ENCODE measurements around the gene GPS1. TPM values are rescaled to one million over a fixed set of nuclear protein-coding genes. Genes with fewer than 3 reads are reported as not detected.
A peak's percentile ranks its signal among the peaks of the same experiment; 100 is the strongest.

The GPS1 gene
- 123 TPM for polyA plus RNA-seq (2012; ENCODE audit: insufficient read depth, insufficient read length)

- H3K4me3 ChIP-seq (ENCODE audit: low read length): peak within 1 kb of the TSS; percentile 81
- peak; percentile 38 for DNase-seq (ENCODE audit: low read depth, low spot score)
These were observed at the start of gene GPS1, which contains the start of gene RFNG for GRCh38 chr17:82051776-82052637. GPS1 (plus strand) TSS chr17:82051898; CDS start chr17:82051932, 34 bp downstream. RFNG (minus strand) TSS chr17:82051811; CDS start chr17:82051766, 45 bp downstream.

DNA sequence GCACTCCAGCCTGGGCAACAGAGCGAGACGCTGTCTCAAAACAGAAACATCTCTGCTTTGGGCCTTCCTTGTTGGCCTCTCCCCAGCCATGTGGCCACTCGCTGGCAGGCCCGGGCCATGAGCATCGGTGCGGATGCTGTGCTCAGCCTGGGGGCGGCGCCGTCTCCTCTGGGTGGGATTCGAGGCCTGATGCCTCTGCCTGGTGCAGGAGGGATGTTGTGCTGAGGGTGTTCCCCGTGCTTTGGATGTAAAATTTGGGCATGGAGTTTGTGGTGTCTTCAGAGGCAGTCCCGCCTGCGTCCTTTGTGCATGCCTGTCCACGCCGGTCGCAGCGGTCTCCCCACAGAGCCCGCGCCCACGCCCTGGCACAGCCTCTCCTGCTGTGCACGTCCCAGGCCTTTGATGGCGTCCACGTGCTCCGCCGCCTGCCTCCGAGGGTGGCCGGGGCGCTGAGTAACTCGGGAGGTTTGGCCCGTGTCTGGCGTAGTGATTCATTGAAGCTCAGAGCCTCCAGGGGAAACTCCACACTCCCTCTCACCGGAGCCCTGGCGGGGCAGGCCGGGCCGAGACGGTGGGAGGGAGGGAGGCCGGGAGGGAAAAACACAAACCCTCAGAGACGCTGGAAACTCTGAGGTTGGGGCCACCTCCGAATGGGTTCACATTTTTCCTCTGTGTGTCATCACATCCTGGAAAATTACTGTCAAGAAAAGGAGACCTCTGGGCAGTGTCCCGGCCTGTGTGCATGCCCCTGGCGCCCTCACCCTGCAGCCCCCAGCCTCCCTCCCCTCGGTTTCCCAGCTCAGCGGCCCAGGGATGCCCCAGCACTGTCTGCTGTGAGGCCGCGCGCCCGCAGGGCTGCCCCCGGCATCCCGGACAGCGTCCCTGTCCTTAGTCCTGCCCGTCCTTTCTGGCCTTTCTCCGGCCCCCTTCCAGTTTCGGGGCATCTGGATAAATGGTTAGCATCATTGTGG, 48.0 kb upstream of the GPS1 start:
- no peak overlapping the region for H3K4me3 ChIP-seq (ENCODE audit: low read length)
- no peak for DNase-seq (ENCODE audit: low read depth, low spot score)

DNA sequence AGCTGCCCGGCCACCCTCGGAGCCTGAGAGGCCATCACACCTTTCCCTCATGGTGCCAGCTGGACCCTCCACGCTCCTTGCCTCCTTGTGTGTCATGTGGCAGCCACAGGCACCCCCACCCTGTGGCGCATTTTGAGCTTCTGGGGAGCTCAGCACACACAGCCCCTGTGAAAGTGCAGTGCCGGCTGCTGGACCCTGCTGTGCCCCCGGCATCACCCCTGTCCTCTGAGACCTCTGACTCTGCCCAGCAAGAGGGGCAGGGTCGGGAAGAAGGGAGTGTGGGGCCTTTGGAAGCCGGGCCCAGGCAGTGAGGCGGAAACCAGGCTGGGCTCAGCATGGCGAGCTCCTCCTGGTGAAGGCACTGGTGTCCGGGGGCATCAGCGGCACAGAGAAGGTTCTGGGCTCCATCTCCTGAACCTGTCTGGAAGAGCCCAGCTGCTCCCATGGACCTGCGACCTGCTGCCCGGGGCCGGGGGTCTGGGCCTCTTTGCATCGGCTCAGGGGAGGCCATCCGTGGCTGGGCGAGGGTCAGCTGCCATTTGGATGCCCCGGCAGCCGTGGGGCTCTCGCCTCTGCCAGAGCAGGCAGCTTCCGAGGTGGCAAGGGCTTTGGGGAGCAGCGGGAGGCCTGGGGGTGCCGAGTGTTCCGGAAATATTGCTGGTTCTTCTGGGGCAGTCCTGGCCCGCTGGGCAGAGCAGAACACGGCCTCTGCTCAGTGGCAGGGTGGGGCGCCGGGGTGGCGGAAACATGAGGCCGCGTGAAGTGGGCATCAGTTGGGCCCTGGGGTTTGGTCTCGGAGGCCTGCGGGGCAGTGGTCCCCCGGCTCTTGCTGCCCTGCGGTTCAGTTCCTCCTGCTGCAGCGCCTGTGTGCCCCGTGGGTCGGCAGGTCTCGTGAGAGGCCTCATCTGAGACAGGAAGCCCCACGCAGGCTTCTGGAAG, 46.9 kb upstream of the GPS1 start:
- DNase-seq (ENCODE audit: low read depth, low spot score): no peak
- no peak overlapping the region for H3K4me3 ChIP-seq (ENCODE audit: low read length)

GRCh38 chr17:82005701-82006348, 45.9 kb upstream of the GPS1 start:
- DNase-seq (ENCODE audit: low read depth, low spot score): no peak
- H3K4me3 ChIP-seq (ENCODE audit: low read length): no peak overlapping the region

DNA sequence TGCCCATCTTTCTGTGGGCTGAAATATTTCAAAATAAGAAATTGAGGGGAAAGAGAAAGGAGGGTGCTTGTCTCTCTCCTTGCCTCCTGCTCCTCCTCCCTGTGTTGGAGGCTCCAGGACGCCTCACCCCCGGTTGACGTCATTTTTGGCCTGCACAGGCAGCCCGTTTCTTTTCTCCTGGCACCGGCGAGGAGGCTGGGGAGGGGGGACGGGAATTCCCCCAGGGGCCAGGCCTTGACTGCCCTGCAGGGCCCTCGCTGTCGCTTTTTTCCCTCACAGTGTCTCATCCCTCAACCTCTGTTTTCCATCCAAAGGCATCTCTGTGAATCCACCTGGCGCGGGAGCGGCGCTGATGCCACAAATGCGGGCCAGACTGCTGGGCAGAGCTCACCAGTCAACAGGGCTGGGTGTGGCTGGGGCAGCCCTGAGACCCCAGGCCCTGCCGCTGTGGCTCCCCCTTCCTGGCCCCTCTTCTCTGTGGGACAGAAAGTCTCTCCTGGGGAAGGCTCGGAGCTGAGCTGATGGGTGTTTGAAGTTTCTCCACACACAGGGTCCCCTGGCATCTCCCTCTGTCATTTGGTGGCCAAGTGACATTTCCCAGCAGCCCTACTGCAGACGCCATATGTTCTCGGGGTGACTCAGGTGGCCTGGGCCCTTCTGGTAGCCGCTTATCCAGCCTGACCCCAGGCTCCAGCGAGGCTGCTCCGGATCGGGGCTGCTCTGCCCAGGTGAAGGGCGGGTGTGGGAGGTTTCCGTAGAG, 45.0 kb upstream of the GPS1 start:
- DNase-seq (ENCODE audit: low read depth, low spot score): no peak
- H3K4me3 ChIP-seq (ENCODE audit: low read length): no peak overlapping the region

DNA sequence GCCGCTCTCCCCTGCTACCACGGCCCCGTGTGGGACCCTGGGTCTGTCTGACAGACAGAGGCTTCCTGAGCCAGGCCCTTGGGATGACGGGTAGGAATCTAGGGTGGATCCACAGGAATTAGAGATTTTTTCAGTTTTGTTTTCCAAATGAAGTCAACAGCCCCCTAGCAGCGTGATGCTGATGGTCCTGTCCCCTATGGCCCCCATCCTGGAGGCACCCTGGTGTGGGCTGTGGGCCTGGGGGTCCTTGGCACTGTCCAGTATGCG, 44.5 kb upstream of the GPS1 start:
- no peak overlapping the region for H3K4me3 ChIP-seq (ENCODE audit: low read length)
- DNase-seq (ENCODE audit: low read depth, low spot score): no peak

DNA sequence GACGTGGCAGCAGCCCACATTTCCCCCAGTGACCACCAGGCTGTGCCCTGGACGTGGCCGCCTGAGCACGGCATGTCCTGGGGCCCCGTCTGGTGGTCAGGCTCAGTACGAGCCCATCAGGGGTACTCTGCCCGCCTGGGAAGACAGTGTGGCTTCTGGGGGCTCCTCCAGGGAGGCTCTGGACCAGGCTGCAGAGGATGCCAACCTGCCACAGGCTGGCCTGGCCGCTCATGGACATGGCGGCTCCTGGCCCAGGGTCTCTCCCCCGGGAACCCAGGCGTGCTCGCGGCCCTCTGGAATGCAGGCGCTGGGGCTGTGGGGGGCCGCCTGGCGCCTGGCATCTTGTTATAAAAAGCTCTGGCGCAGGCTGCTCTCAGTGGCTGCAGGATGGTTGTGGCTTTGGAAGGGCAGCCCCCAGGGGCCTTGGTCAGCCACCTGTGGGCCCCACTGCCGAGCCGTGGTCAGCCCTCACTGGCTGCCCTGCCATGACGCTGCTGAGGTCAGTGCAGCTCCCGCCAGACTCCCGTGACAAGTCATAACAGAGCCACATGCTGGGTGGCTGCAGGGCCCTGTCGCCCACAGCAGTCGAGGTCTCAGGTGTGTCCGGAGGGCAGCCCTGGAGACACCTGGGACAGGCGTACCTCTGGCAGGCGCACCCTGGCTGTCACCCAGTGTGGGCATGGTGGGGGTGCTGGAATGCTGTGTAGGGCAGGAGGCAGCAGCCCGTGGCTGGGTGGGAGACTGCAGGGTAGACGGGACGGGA, 44.0 kb upstream of the GPS1 start:
- H3K4me3 ChIP-seq (ENCODE audit: low read length): no peak overlapping the region
- DNase-seq (ENCODE audit: low read depth, low spot score): no peak

GRCh38 chr17:82008258-82008940, 43.3 kb upstream of the GPS1 start:
- DNase-seq (ENCODE audit: low read depth, low spot score): no peak
- no peak overlapping the region for H3K4me3 ChIP-seq (ENCODE audit: low read length)

GRCh38 chr17:82008941-82009405, 42.7 kb upstream of the GPS1 start:
- no peak for DNase-seq (ENCODE audit: low read depth, low spot score)
- H3K4me3 ChIP-seq (ENCODE audit: low read length): no peak overlapping the region

- no peak overlapping the region for H3K4me3 ChIP-seq (ENCODE audit: low read length)
- DNase-seq (ENCODE audit: low read depth, low spot score): no peak
These were observed 42.3 kb upstream of the GPS1 start for GRCh38 chr17:82009413-82009812.

DNA sequence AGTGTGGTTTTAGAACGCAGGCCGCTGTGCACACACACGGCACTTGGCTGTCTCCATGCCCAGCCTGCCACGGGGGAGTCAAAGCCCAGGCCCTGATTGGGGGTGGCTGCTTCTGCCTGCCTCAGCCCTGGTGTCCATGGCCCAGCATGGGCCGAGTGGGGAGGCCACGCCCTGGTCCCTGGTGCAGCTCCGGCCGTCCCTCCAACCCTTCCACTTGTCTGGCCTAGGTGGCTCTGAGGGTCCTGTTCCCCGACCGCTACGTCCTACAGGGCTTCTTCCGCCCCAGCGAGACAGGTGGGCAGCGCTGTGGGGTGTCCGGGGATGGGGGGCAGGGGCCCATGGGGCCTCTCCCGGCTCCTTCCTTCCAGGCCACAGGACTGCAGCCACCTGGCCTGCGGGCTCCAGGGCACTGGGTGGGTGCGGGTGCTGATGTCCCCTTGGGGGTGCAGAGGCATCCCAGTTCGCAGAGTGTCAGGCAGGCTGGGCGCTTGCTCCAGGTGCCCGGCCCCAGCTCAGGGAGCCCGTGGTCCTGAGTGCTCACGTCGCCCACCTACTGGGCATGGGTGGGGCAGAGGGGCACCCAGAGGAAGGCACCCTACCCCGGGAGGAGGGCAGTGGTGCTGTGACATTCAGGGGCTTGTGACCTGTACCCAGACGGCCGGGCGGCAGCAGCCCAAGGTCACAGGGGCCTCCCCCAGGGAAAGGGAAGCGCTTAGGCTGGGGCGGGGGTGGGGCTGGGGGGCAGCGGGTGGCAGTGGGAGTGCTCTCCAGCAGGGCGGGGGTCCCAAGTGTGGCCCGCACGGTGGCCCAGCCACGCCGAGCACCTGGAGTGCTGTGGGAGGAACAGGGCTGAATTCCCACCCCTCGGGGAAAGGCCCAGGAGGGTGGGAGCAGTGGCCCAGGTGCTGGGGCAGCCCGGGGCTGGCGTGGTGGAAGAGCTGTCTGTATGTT, 40.8 kb upstream of the GPS1 start:
- no peak for DNase-seq (ENCODE audit: low read depth, low spot score)
- no peak overlapping the region for H3K4me3 ChIP-seq (ENCODE audit: low read length)

DNA sequence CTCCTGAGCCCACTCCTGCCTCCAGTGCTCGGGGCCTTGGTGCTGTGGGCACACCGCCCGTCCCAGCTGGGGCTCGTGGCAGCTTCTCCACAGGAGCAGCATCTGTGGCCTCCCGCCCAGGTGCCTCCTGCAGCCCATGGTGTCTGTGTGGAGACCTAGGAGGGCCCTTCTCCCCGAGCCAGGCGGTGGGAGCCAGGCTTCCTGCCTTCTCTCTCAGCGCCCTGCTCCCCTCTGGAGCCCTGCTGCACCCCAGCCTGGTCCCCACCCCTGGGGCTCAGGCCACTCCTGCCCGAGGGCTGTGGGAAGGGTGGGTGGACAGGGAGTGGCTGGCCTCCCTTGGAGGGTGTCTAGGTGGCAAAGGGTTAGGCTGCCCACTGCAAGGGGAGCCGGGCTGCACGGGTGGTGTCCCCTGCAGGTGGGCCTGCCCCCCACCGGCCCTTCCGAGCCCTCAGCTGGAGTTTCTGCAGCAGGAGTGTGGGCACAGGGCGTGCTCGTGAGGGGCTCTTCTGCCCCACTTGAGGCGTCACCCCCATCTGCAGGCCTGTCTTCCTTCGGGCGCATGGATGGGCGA, 40.0 kb upstream of the GPS1 start:
- no peak for DNase-seq (ENCODE audit: low read depth, low spot score)
- no peak overlapping the region for H3K4me3 ChIP-seq (ENCODE audit: low read length)

GRCh38 chr17:82012261-82012639, 39.4 kb upstream of the GPS1 start:
- no peak for DNase-seq (ENCODE audit: low read depth, low spot score)
- H3K4me3 ChIP-seq (ENCODE audit: low read length): no peak overlapping the region

GRCh38 chr17:82012640-82013295, 38.9 kb upstream of the GPS1 start:
- no peak for DNase-seq (ENCODE audit: low read depth, low spot score)
- H3K4me3 ChIP-seq (ENCODE audit: low read length): no peak overlapping the region

- DNase-seq (ENCODE audit: low read depth, low spot score): no peak
These were observed 38.4 kb upstream of the GPS1 start for GRCh38 chr17:82013341-82013740.

More at GRCh38 chr17:82013341-82013740, 38.4 kb upstream of the GPS1 start:
- H3K4me3 ChIP-seq (ENCODE audit: low read length): no peak overlapping the region

All from Jurkat, Clone E6-1 (cell line).